ENCODE results near the gene AKR1D1. TPM values are rescaled to one million over a fixed set of nuclear protein-coding genes. Genes with fewer than 3 reads are reported as not detected.

The AKR1D1 gene
- total RNA-seq, 1 donor from 2014 or later = not detected

GRCh38 chr7:138079137-138079536 is 2.9 kb downstream of the AKR1D1 start:
- H3K4me1 Mint-ChIP-seq (ENCODE audit: low read depth) = no peaks in the 10 kb centered on the region
- no peak overlapping the region for H3K4me3 Mint-ChIP-seq (ENCODE audit: unreplicated experiment)
- TF ChIP-seq CTCF (IDR thresholded peaks at IDR 0.05) = no peak
- no peak for DNase-seq (ENCODE audit: low spot score)
- no peaks in the 10 kb centered on the region for H3K27me3 Mint-ChIP-seq (ENCODE audit: low read depth)
- H3K27ac Mint-ChIP-seq (ENCODE audit: unreplicated experiment) = no peak overlapping the region
- H3K36me3 Mint-ChIP-seq (ENCODE audit: low read depth) = peaks cover 6% of the 10 kb centered on the region
- peaks cover 17% of the 10 kb centered on the region for H3K9me3 Mint-ChIP-seq (ENCODE audit: low read depth)

- Mint-ChIP-seq H3K4me1 (ENCODE audit: low read depth) (no peaks in the 10 kb centered on the region), H3K27ac (ENCODE audit: unreplicated experiment) (no peak overlapping the region), H3K4me3 (ENCODE audit: unreplicated experiment) (no peak overlapping the region), H3K36me3 (ENCODE audit: low read depth) (no peaks in the 10 kb centered on the region), H3K9me3 (ENCODE audit: low read depth) (peaks cover 2% of the 10 kb centered on the region), H3K27me3 (ENCODE audit: low read depth) (no peaks in the 10 kb centered on the region)
- no peak for TF ChIP-seq CTCF (IDR thresholded peaks at IDR 0.05)
- no peak for DNase-seq (ENCODE audit: low spot score)
These were observed 5.6 kb downstream of the AKR1D1 start for GRCh38 chr7:138081868-138082267.

- Mint-ChIP-seq H3K27ac (ENCODE audit: unreplicated experiment) (no peak overlapping the region), H3K9me3 (ENCODE audit: low read depth) (no peaks in the 10 kb centered on the region), H3K4me3 (ENCODE audit: unreplicated experiment) (no peak overlapping the region), H3K27me3 (ENCODE audit: low read depth) (no peaks in the 10 kb centered on the region), H3K36me3 (ENCODE audit: low read depth) (no peaks in the 10 kb centered on the region), H3K4me1 (ENCODE audit: low read depth) (no peaks in the 10 kb centered on the region)
- DNase-seq (ENCODE audit: low spot score) = no peak
- TF ChIP-seq CTCF (IDR thresholded peaks at IDR 0.05) = no peak
These were observed 7.6 kb downstream of the AKR1D1 start for GRCh38 chr7:138083859-138084258.

- Mint-ChIP-seq H3K4me1 (ENCODE audit: low read depth) (no peaks in the 10 kb centered on the region), H3K9me3 (ENCODE audit: low read depth) (no peaks in the 10 kb centered on the region), H3K4me3 (ENCODE audit: unreplicated experiment) (no peak overlapping the region), H3K27ac (ENCODE audit: unreplicated experiment) (no peak overlapping the region), H3K36me3 (ENCODE audit: low read depth) (no peaks in the 10 kb centered on the region), H3K27me3 (ENCODE audit: low read depth) (no peaks in the 10 kb centered on the region)
- no peak for TF ChIP-seq CTCF (IDR thresholded peaks at IDR 0.05)
- no peak for DNase-seq (ENCODE audit: low spot score)
These were observed 10.5 kb downstream of the AKR1D1 start for GRCh38 chr7:138086563-138087270.

GRCh38 chr7:138089080-138089901 is 13.0 kb downstream of the AKR1D1 start:
- Mint-ChIP-seq H3K27me3 (ENCODE audit: low read depth) (no peaks in the 10 kb centered on the region), H3K4me3 (ENCODE audit: unreplicated experiment) (no peak overlapping the region), H3K36me3 (ENCODE audit: low read depth) (no peaks in the 10 kb centered on the region), H3K4me1 (ENCODE audit: low read depth) (no peaks in the 10 kb centered on the region), H3K9me3 (ENCODE audit: low read depth) (no peaks in the 10 kb centered on the region), H3K27ac (ENCODE audit: unreplicated experiment) (no peak overlapping the region)
- no peak for TF ChIP-seq CTCF (IDR thresholded peaks at IDR 0.05)
- DNase-seq (ENCODE audit: low spot score) = no peak

Data from chondrocyte (in vitro differentiated cells).